Mesodermal cell (in vitro differentiated cells): ENCODE measurements around the gene MYBBP1A.

Experiments
- H3K27ac ChIP-seq: 2 replicates; pipeline ENCODE4 v1.7.0; 2013; ENCODE audit warnings: mild to moderate bottlenecking, low read depth, low read length, moderate library complexity; ENCODE audit not compliant: severe bottlenecking
- H3K36me3 ChIP-seq: 2 replicates; pipeline ENCODE4 v1.7.1; 2013; ENCODE audit warnings: mild to moderate bottlenecking, low read length, moderate library complexity; ENCODE audit not compliant: control insufficient read depth, insufficient read depth
- H3K4me1 ChIP-seq: one replicate; pipeline ENCODE4 v1.7.1; 2013; ENCODE audit warnings: mild to moderate bottlenecking, low read length; ENCODE audit not compliant: insufficient read depth, control insufficient read depth, poor library complexity, severe bottlenecking
- H3K4me3 ChIP-seq: 2 replicates; pipeline ENCODE4 v1.7.0; 2013; ENCODE audit warnings: low read length, control low read depth, mild to moderate bottlenecking; ENCODE audit not compliant: insufficient read depth, poor library complexity, severe bottlenecking; ENCODE audit errors: extremely low read depth
- H3K9me3 ChIP-seq: 2 replicates; pipeline ENCODE4 v1.7.1; 2013; ENCODE audit warnings: mild to moderate bottlenecking, low read length, moderate library complexity; ENCODE audit not compliant: control insufficient read depth
- WGBS, 2 experiments: methylation state at CpG; one replicate each; pipeline ENCODE4 v1.1.5; 2013; ENCODE audit warnings: missing lambda C conversion rate in 2 of 2; ENCODE audit not compliant: insufficient coverage in 2 of 2; 5-methylcytosine and 5-hydroxymethylcytosine counted together

The MYBBP1A gene

GRCh38 chr17:4548061-4548461 is 7.1 kb downstream of the MYBBP1A start:
- no peak overlapping the region for H3K4me3 ChIP-seq
- no peak overlapping the region for H3K27ac ChIP-seq
- 93 to 94% methylated on average over 18 of the region's 18 CpGs for WGBS, 2 experiments
- H3K9me3 ChIP-seq = no peaks in the 10 kb centered on the region
- H3K36me3 ChIP-seq = peaks cover 85% of the 10 kb centered on the region
- peaks cover 16% of the 10 kb centered on the region for H3K4me1 ChIP-seq

- Histone ChIP-seq H3K36me3 (peaks cover 85% of the 10 kb centered on the region), H3K27ac (no peak overlapping the region), H3K9me3 (no peaks in the 10 kb centered on the region), H3K4me3 (no peak overlapping the region), H3K4me1 (peaks cover 16% of the 10 kb centered on the region)
- WGBS, 2 experiments = 87 to 93% methylated on average over 15 to 17 of the region's 17 CpGs
Observed at GRCh38 chr17:4547118-4547906, 7.9 kb downstream of the MYBBP1A start.

- H3K4me1 ChIP-seq = peaks cover 16% of the 10 kb centered on the region
- H3K9me3 ChIP-seq = no peaks in the 10 kb centered on the region
- no peak overlapping the region for H3K27ac ChIP-seq
- H3K4me3 ChIP-seq = no peak overlapping the region
- H3K36me3 ChIP-seq = peaks cover 87% of the 10 kb centered on the region
- 96 to 97% methylated on average over 18 to 20 of the region's 32 CpGs for WGBS, 2 experiments
Observed at GRCh38 chr17:4545217-4545951, 9.8 kb downstream of the MYBBP1A start.

GRCh38 chr17:4544951-4545216 is 10.3 kb downstream of the MYBBP1A start:
- no peaks in the 10 kb centered on the region for H3K9me3 ChIP-seq
- no peak overlapping the region for H3K27ac ChIP-seq
- peaks cover 11% of the 10 kb centered on the region for H3K4me1 ChIP-seq
- H3K4me3 ChIP-seq = no peak overlapping the region
- peaks cover 85% of the 10 kb centered on the region for H3K36me3 ChIP-seq
- WGBS, 2 experiments = 88 to 97% methylated on average over 7 to 11 of the region's 18 CpGs

GRCh38 chr17:4544135-4544950 is 10.8 kb downstream of the MYBBP1A start:
- H3K9me3 ChIP-seq = no peaks in the 10 kb centered on the region
- 95 to 96% methylated on average over 28 to 33 of the region's 37 CpGs for WGBS, 2 experiments

GRCh38 chr17:4543557-4544026 is 11.6 kb downstream of the MYBBP1A start:
- H3K4me3 ChIP-seq = no peak overlapping the region
- H3K27ac ChIP-seq = no peak overlapping the region
- peaks cover 87% of the 10 kb centered on the region for H3K36me3 ChIP-seq
- 94 to 99% methylated on average over 14 to 19 of the region's 19 CpGs for WGBS, 2 experiments
- no peaks in the 10 kb centered on the region for H3K4me1 ChIP-seq
- H3K9me3 ChIP-seq = no peaks in the 10 kb centered on the region

More at GRCh38 chr17:4544135-4544950, 10.8 kb downstream of the MYBBP1A start:
- H3K4me3 ChIP-seq = no peak overlapping the region
- H3K27ac ChIP-seq = no peak overlapping the region
- H3K36me3 ChIP-seq = peaks cover 87% of the 10 kb centered on the region
- peaks cover 7% of the 10 kb centered on the region for H3K4me1 ChIP-seq

GRCh38 chr17:4542726-4543191 is 12.4 kb downstream of the MYBBP1A start:
- Histone ChIP-seq H3K27ac (no peak overlapping the region), H3K4me3 (no peak overlapping the region), H3K9me3 (no peaks in the 10 kb centered on the region), H3K36me3 (peaks cover 89% of the 10 kb centered on the region), H3K4me1 (no peaks in the 10 kb centered on the region)
- 96% methylated on average over 10 to 18 of the region's 19 CpGs for WGBS, 2 experiments

GRCh38 chr17:4542003-4542725 is 13.0 kb downstream of the MYBBP1A start:
- 95 to 96% methylated on average over 14 of the region's 14 CpGs for WGBS, 2 experiments
- Histone ChIP-seq H3K36me3 (peaks cover 88% of the 10 kb centered on the region), H3K4me1 (no peaks in the 10 kb centered on the region), H3K4me3 (no peak overlapping the region), H3K9me3 (no peaks in the 10 kb centered on the region), H3K27ac (no peak overlapping the region)

GRCh38 chr17:4541328-4542002 is 13.7 kb downstream of the MYBBP1A start:
- Histone ChIP-seq H3K36me3 (peaks cover 84% of the 10 kb centered on the region), H3K9me3 (no peaks in the 10 kb centered on the region), H3K4me3 (no peak overlapping the region), H3K27ac (no peak overlapping the region), H3K4me1 (peaks cover 4% of the 10 kb centered on the region)
- 97% methylated on average over 25 of the region's 29 CpGs for WGBS, 2 experiments
